GM12864 (cell line): ENCODE measurements around the gene FABP7.
A peak's percentile ranks its signal among the peaks of the same experiment; 100 is the strongest.
"Not testable (repeated sequence)": the region's sequence is repeated elsewhere in the genome, so short reads cannot be mapped to it uniquely, and the experiment has no call there.

Experiments
- DNase-seq: peaks from one replicate; pipeline ENCODE4 v3.0.0-alpha.2; 2011; ENCODE audit warnings: low read depth
- H3K4me3 ChIP-seq: 2 replicates; pipeline ENCODE4 v1.5.1; 2011; ENCODE audit warnings: mild to moderate bottlenecking, low read depth, low read length, control low read depth
- TF ChIP-seq, protein P1 (sequence below): IDR thresholded peaks from 2 replicates; pipeline ENCODE4 v1.5.1; 2011; ENCODE audit warnings: low read depth, mild to moderate bottlenecking, moderate library complexity, low read length, control low read depth, inconsistent platforms; ENCODE audit errors: missing control alignments

The FABP7 gene

DNA sequence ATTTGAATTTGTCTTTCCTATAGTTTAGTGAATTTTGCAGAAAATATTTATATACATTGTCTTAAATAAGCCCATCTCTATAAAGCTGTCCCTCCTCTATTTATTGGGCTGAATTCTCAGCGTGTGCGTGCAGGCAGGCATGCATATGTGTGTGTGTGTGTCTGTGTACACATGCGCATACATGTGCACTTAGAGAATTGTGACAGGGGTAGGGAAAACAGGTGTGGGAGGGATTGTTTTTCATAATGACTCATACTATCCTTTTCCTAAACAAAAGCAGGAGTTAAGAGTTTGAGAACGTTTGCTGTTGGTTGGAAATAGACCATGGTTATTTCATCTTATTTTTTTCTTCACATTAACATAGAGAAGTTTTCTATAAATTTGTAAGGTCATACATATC is 43.4 kb upstream of the FABP7 start:
- TF ChIP-seq, protein P1, sequence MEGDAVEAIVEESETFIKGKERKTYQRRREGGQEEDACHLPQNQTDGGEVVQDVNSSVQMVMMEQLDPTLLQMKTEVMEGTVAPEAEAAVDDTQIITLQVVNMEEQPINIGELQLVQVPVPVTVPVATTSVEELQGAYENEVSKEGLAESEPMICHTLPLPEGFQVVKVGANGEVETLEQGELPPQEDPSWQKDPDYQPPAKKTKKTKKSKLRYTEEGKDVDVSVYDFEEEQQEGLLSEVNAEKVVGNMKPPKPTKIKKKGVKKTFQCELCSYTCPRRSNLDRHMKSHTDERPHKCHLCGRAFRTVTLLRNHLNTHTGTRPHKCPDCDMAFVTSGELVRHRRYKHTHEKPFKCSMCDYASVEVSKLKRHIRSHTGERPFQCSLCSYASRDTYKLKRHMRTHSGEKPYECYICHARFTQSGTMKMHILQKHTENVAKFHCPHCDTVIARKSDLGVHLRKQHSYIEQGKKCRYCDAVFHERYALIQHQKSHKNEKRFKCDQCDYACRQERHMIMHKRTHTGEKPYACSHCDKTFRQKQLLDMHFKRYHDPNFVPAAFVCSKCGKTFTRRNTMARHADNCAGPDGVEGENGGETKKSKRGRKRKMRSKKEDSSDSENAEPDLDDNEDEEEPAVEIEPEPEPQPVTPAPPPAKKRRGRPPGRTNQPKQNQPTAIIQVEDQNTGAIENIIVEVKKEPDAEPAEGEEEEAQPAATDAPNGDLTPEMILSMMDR, result no peak
- H3K4me3 ChIP-seq, result no peak overlapping the region
- DNase-seq, result no peak

GRCh38 chr6:122736616-122737015 is 42.9 kb upstream of the FABP7 start:
- TF ChIP-seq, protein P1, result no peak
- no peak overlapping the region for H3K4me3 ChIP-seq
- no peak for DNase-seq

GRCh38 chr6:122740091-122740490 is 39.4 kb upstream of the FABP7 start:
- DNase-seq, result no peak
- TF ChIP-seq, protein P1, result no peak
- no peak overlapping the region for H3K4me3 ChIP-seq

- no peak overlapping the region for H3K4me3 ChIP-seq
- TF ChIP-seq, protein P1, result no peak
- DNase-seq, result no peak
Observed at GRCh38 chr6:122740936-122741335, 38.6 kb upstream of the FABP7 start.

DNA sequence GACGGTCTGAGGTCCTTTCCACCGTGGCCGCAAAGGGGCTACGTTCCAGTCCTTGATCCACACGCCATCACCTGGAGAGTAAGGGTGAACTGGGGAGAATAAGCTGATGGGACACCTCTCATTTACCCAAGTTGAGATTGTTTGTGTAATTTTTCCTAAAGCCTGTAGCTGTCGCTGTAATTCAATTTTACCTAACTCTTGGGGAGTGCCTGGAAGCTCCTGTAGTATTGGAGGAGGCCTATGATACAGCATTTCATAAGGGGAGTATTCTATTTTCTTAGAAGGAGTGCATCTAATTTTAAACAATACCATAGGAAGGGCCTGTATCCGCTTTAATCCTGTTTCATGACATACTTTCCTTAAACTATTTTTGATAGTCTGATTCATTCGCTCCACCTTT is 35.3 kb upstream of the FABP7 start:
- not testable (repeated sequence) for DNase-seq, H3K4me3 ChIP-seq
- TF ChIP-seq, protein P1, result peak; percentile 42

DNA sequence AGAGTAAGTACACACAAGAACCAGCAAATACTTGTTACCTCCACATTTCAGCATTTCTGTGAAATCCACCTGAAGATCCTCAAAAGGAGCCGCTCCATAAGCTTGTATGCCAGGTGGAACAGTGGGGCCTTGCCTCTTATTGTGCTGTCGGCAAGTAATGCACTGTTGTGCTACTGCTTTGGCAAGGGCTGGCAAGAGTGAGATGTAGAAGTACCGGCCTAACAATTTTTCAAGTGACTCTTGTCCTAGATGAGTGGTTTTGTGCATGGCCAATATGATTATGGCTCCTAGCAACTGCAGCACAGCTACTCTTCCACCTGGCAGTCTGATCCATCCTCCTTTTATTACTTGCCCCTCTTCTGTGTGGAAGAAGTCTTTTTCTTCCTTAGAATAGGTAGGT is 34.7 kb upstream of the FABP7 start:
- not testable (repeated sequence) for H3K4me3 ChIP-seq, DNase-seq

- DNase-seq, result no peak
- H3K4me3 ChIP-seq, result no peak overlapping the region
- TF ChIP-seq, protein P1, result no peak
Observed at GRCh38 chr6:122746688-122747087, 32.8 kb upstream of the FABP7 start.

- TF ChIP-seq, protein P1, result no peak
- no peak for DNase-seq
- H3K4me3 ChIP-seq, result no peak overlapping the region
Observed at GRCh38 chr6:122747573-122747972, 31.9 kb upstream of the FABP7 start.

- DNase-seq, H3K4me3 ChIP-seq: not testable (repeated sequence)
Observed at GRCh38 chr6:122748945-122749344, 30.6 kb upstream of the FABP7 start.
